Measurements from ENCODE around the gene CLTCL1.

DNA sequence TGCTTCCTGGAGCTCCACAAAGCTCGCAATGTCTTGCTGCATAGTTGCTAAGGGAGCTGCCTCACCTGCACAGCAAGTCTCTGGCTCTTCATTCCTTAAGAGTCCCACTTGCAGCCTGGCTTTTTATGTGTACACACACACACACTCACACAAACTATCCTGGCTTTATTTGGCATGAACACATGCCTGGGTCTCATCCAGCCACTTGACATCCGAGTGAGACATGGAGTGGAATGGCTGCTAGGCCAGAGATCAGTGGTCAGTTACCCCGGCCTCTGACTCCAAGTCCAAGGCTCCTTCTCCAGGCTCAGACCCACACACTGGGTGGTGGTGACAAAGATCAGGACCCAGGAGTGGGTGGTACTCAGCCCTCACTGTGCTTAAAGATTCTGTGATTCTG is 37.9 kb upstream of the CLTCL1 start:
- no peak for TF ChIP-seq CTCF (IDR thresholded peaks at IDR 0.05)
- TF ChIP-seq POLR2A (IDR thresholded peaks at IDR 0.05), result no peak

All from heart left ventricle (tissue), 13 donors.